HepG2 (cell line): ENCODE measurements around the gene GADL1. TPM values are rescaled to one million over a fixed set of nuclear protein-coding genes. Genes with fewer than 3 reads are reported as not detected.
A peak's percentile ranks its signal among the peaks of the same experiment; 100 is the strongest.

Source experiments
- ATAC-seq: fragments of 200-7000 bp; cut with Tn5 transposase; 3 replicates; pipeline ENCODE4 v1.9.1; 2020; ENCODE audit warnings: mild to moderate bottlenecking, moderate library complexity
- BruUV-seq: library from RNA; stranded (reverse); fragments of 400-500 nt; replicated peaks from 2 replicates; lab custom pipeline; 2021; lab: Mats Ljungman, UMichigan
- CTCF ChIA-PET: fragments of 300-600 bp; formaldehyde crosslinking; extraction: SDS; loops from one replicate; lab custom pipeline; 2021; ENCODE audit warnings: low total read pairs, inconsistent platforms, low intra/inter-chr PET ratio; lab: Yijun Ruan, JAX
- POLR2A ChIA-PET: fragments of 350-600 bp; sonication (Branson Sonifier 250); formaldehyde crosslinking; loops from one replicate; lab custom pipeline; 2020; ENCODE audit warnings: antibody characterized with exemption, inconsistent platforms; lab: Yijun Ruan, JAX
- DNase-seq: peaks from one replicate; pipeline ENCODE4 v3.0.0-alpha.2; 2015; ENCODE audit warnings: low spot score
- FAIRE-seq: peaks from 3 replicates; lab custom pipeline; 2011; peaks lifted over from hg19 to GRCh38; lab: Jason Lieb, UNC
- H2AFZ ChIP-seq: one replicate; pipeline ENCODE4 v1.6.1; 2011; ENCODE audit warnings: low read length, inconsistent platforms
- H3K27ac ChIP-seq: fragments of 300-600 bp; 3 replicates; pipeline ENCODE4 v1.8.0; 2011; ENCODE audit warnings: mixed run types, mild to moderate bottlenecking, mixed read lengths, low read length, inconsistent platforms; ENCODE audit not compliant: insufficient read depth; ENCODE audit errors: extremely low read length
- H3K27me3 ChIP-seq, 2 experiments: fragments of 200-600 bp in 1 of 2; 2 replicates in 1 of 2; 3 replicates in 1 of 2; pipeline versions ENCODE4 v1.6.0 to v1.8.0; 2011; ENCODE audit warnings: low read length in 2 of 2, mild to moderate bottlenecking in 2 of 2, moderate library complexity in 2 of 2, inconsistent platforms in 1 of 2; ENCODE audit not compliant: insufficient read depth in 2 of 2, control insufficient read depth in 1 of 2
- H3K36me3 ChIP-seq, 2 experiments: fragments of 200-600 bp in 1 of 2; replicated peaks in 1 of 2; 2 replicates in 1 of 2; 3 replicates in 1 of 2; pipeline versions ENCODE4 v1.5.1 to v1.8.0; 2011; ENCODE audit warnings: low read length in 2 of 2, inconsistent platforms in 1 of 2; ENCODE audit not compliant: insufficient read depth in 2 of 2, control insufficient read depth in 1 of 2
- H3K4me1 ChIP-seq: 2 replicates; pipeline ENCODE4 v1.5.1; 2012; ENCODE audit warnings: low read length, inconsistent platforms; ENCODE audit not compliant: insufficient read depth
- H3K4me2 ChIP-seq: 2 replicates; pipeline ENCODE4 v1.6.0; 2011; ENCODE audit warnings: low read depth, low read length, inconsistent platforms
- H3K4me3 ChIP-seq, 3 experiments: fragments of 200-600 bp in 1 of 3; sonication (generic), shearing (Covaris generic) in 1 of 3; replicated peaks in 1 of 3; 2 replicates each; pipeline ENCODE4 v1.5.1; 2011 to 2016; ENCODE audit warnings: low read length in 3 of 3, inconsistent platforms in 2 of 3, low read depth in 2 of 3, mild to moderate bottlenecking in 2 of 3, control low read depth in 1 of 3, mixed read lengths in 1 of 3; ENCODE audit not compliant: insufficient read depth in 1 of 3
- H3K79me2 ChIP-seq: one replicate; pipeline ENCODE4 v1.6.1; 2011; ENCODE audit warnings: low read length, inconsistent platforms; ENCODE audit not compliant: insufficient read depth
- H3K9ac ChIP-seq: 2 replicates; pipeline ENCODE4 v1.6.0; 2011; ENCODE audit warnings: mild to moderate bottlenecking, low read depth, low read length, inconsistent platforms; ENCODE audit not compliant: insufficient read depth
- H3K9me3 ChIP-seq: 2 replicates; pipeline ENCODE4 v1.5.1; 2012; ENCODE audit warnings: mild to moderate bottlenecking, low read length
- H4K20me1 ChIP-seq: 2 replicates; pipeline ENCODE4 v1.6.0; 2011; ENCODE audit warnings: inconsistent platforms, mild to moderate bottlenecking, low read length, moderate library complexity; ENCODE audit not compliant: insufficient read depth
- HNRNPLL ChIP-seq: fragments of 200-400 bp; formaldehyde crosslinking; IDR thresholded peaks from 2 replicates; pipeline ENCODE4 v1.6.1; 2017; ENCODE audit warnings: mild to moderate bottlenecking, low read depth, low read length; ENCODE audit not compliant: poor library complexity, severe bottlenecking
- MAFF ChIP-seq: IDR thresholded peaks from 2 replicates; pipeline ENCODE4 v1.6.1; 2011; ENCODE audit warnings: low read depth, low read length, improper control_type of control experiment
- MAFK ChIP-seq, 2 experiments: IDR thresholded peaks in 1 of 2; conservative IDR thresholded peaks in 1 of 2; 2 replicates each; pipeline ENCODE4 v1.6.1; 2011; ENCODE audit warnings: improper control_type of control experiment in 2 of 2, low read length in 2 of 2
- ZNF646 ChIP-seq: sonication (generic); formaldehyde crosslinking; IDR thresholded peaks from 2 replicates; pipeline ENCODE4 v1.9.0; 2021; ENCODE audit warnings: mild to moderate bottlenecking, missing genetic modification reagents
- WGBS: methylation state at CpG from one replicate; pipeline ENCODE4 v1.1.6; 2017; ENCODE audit warnings: low lambda C conversion rate; 5-methylcytosine and 5-hydroxymethylcytosine counted together
- in situ Hi-C: cut with HindIII; loops from 2 replicates; pipeline ENCODE4 v1.10.0; 2017; ENCODE audit warnings: low pct_unique_long_range_greater_than_20kb; ENCODE audit not compliant: extremely low pct_ligation_motif_present
- intact Hi-C: fragments of 100-400 bp; cut with micrococcal nuclease; formaldehyde crosslinking; loops from one replicate; pipeline ENCODE4 v1.10.0; 2022; ENCODE audit not compliant: unreplicated experiment
- polyA plus RNA-seq, 8 experiments: library from polyadenylated mRNA; depleted of rRNA in 3 of 8; stranded (reverse) in 7 of 8; unstranded in 1 of 8; fragments of >200 nt; fragmentation: Illumina TruSeq in 4 of 8; extraction: Trizol in 4 of 8; gene quantifications; 2 replicates each; pipeline versions ENCODE4 v1.2.1 to v1.2.3, GENCODE V29; 2011 to 2016; ENCODE audit warnings: low read depth in 4 of 8, missing spikeins in 1 of 8, mixed read lengths in 1 of 8; ENCODE audit not compliant: insufficient read depth in 1 of 8
- total RNA-seq, 5 experiments: library from RNA; depleted of rRNA; stranded (reverse); fragments of >200 nt; fragmentation: Illumina TruSeq; extraction: Trizol; gene quantifications; 2 replicates each; pipeline ENCODE4 v1.2.3, GENCODE V29; 2016; ENCODE audit warnings: low read depth in 1 of 5

Gene GADL1
- total and polyA plus RNA-seq, 2 of the 13 experiments (the other 11 are each of a cell fraction or from before 2014, with no cell fraction given) = not detected

GRCh38 chr3:30813734-30814133, 80.7 kb downstream of the GADL1 start:
- no peak overlapping the region for H3K27ac ChIP-seq
- POLR2A ChIA-PET = no interaction called here
- no peaks in the 10 kb centered on the region for H3K9me3 ChIP-seq
- 48% methylated on average over 4 of the region's 4 CpGs for WGBS
- no peaks in the 10 kb centered on the region for H3K36me3 ChIP-seq
- H4K20me1 ChIP-seq = no peaks in the 10 kb centered on the region
- H3K9ac ChIP-seq = no peak overlapping the region
- no peak overlapping the region for H2AFZ ChIP-seq
- intact Hi-C loops (no loop called here), in situ Hi-C loops (no loop called here)
- H3K79me2 ChIP-seq = no peaks in the 10 kb centered on the region
- H3K4me1 ChIP-seq = no peaks in the 10 kb centered on the region
- CTCF ChIA-PET = no interaction called here
- no peaks in the 10 kb centered on the region; a peak in 1 of 5 replicates for H3K27me3 ChIP-seq
- TF ChIP-seq MAFF = peak; percentile 61
- no peak for TF ChIP-seq ZNF646 (CRISPR knock-in tag)
- TF ChIP-seq MAFK (conservative IDR thresholded peaks at IDR 0.05 in 1 of 2, IDR thresholded peaks at IDR 0.05 in 1 of 2; ENCODE audit: low read length in 2 of 2) = peak; percentile 29 to 62; a peak in 3 of 4 replicates
- TF ChIP-seq HNRNPLL = no peak
- ATAC-seq = no peak
- DNase-seq = no peak
- no peak overlapping the region for H3K4me3 ChIP-seq
- BruUV-seq = no TSS peak
- no peak overlapping the region for H3K4me2 ChIP-seq
- no peak for FAIRE-seq
